Adrenal gland (tissue), 12 donors: ENCODE measurements around the gene RMI2. TPM values are rescaled to one million over a fixed set of nuclear protein-coding genes. Genes with fewer than 3 reads are reported as not detected.
"Not testable (repeated sequence)": the region's sequence is repeated elsewhere in the genome, so short reads cannot be mapped to it uniquely, and the experiment has no call there.

Experiments
- DNase-seq, 7 donors: peaks; one replicate each; pipeline ENCODE4 v3.0.0-alpha.2; 2019 to 2020
- H3K27ac ChIP-seq, 5 donors: fragments of 200-600 bp; sonication (generic) in 4 of 5; 1 replicate in 3 of 5; 2 replicates in 2 of 5; pipeline versions ENCODE4 v1.5.1 to v1.8.0; 2016 to 2020; ENCODE audit warnings: mild to moderate bottlenecking in 1 of 5
- H3K27me3 ChIP-seq: fragments of 200-600 bp; 2 replicates; pipeline ENCODE4 v1.8.0; 2021
- H3K36me3 ChIP-seq, 2 donors: fragments of 200-600 bp; replicated peaks in 1 of 2; 1 replicate in 1 of 2; 2 replicates in 1 of 2; pipeline versions ENCODE4 v1.5.1 to v1.8.0; 2018 to 2022
- H3K4me1 ChIP-seq, 2 donors: fragments of 200-600 bp; replicated peaks in 1 of 2; 1 replicate in 1 of 2; 2 replicates in 1 of 2; pipeline versions ENCODE4 v1.5.1 to v1.8.0; 2018 to 2021
- H3K4me3 ChIP-seq, 4 donors: fragments of 200-600 bp; sonication (generic) in 3 of 4; one replicate each; pipeline ENCODE4 v1.5.1; 2016 to 2018
- H3K9me3 ChIP-seq, 3 donors: fragments of 200-600 bp; sonication (generic) in 1 of 3; replicated peaks in 1 of 3; 1 replicate in 2 of 3; 2 replicates in 1 of 3; pipeline versions ENCODE4 v1.5.1 to v1.8.0; 2016 to 2021
- CTCF ChIP-seq, 6 experiments: fragments of 450-650 bp in 4 of 6; fragments of 200-600 bp in 2 of 6; sonication (generic) in 1 of 6; IDR thresholded peaks; 1 replicate in 5 of 6; 2 replicates in 1 of 6; pipeline versions ENCODE4 v1.5.1 to v1.8.0; 2016 to 2021; ENCODE audit warnings: antibody characterized with exemption in 6 of 6, mild to moderate bottlenecking in 2 of 6, moderate library complexity in 1 of 6
- POLR2A ChIP-seq, 2 donors: fragments of 450-650 bp; IDR thresholded peaks; one replicate each; pipeline ENCODE4 v1.6.1; 2017; ENCODE audit warnings: antibody characterized with exemption in 2 of 2, mild to moderate bottlenecking in 2 of 2, moderate library complexity in 1 of 2
- WGBS, 4 donors: extraction: QIAGEN DNeasy Blood & Tissue Kit in 2 of 4; methylation state at CpG; one replicate each; pipeline versions ENCODE4 v1.1.5 to v1.1.7; 2013 to 2017; 5-methylcytosine and 5-hydroxymethylcytosine counted together
- intact Hi-C, 2 donors: fragments of 100-400 bp; cut with DNase I; formaldehyde crosslinking; loops; one replicate each; pipeline versions ENCODE4 v1.14.1 to v1.15.0; 2022 to 2023
- polyA plus RNA-seq, 3 donors: library from polyadenylated mRNA; stranded (reverse); fragments of 200-250 nt in 2 of 3; fragments of 350-450 nt in 1 of 3; fragmentation: Illumina TruSeq in 1 of 3; extraction: RNeasy Lipid Tissue Mini Kit (QIAGEN cat#74804) in 1 of 3; gene quantifications; one replicate each; pipeline ENCODE4 v1.2.3, GENCODE V29; 2013 to 2014
- total RNA-seq, 9 donors: library from RNA; depleted of rRNA in 4 of 9; stranded (reverse); fragments of >200 nt in 4 of 9; fragments of 120-200 nt in 1 of 9; fragmentation: NEBNext Ultra II Directional in 1 of 9; extraction: Animal tissue kit (Norgen Biotek cat#: 25700) in 1 of 9; gene quantifications; one replicate each; pipeline versions ENCODE4 v1.1.0 to v1.2.4, GENCODE V29; 2013 to 2023
- donor health status: healthy with polysubstance abuse.
- donor health status: Bipolar disorder and iron deficiency.
- donor health status: DM: yes; HTN: yes; CAD: no.
- donor health status: DM: no; HTN: no; CAD: no.
- donor health status: DM: no; HTN: no; CAD: no.
- donor health status: DM: yes; HTN: yes; CAD: no.

RMI2 gene
- total and polyA plus RNA-seq, 12 donors: 0.56 to 21.1 (median 1.2) TPM; not detected in 2

- intact Hi-C loops: no loop called here
- H3K36me3 ChIP-seq: no peaks in the 10 kb centered on the region
- peak overlapping the region; percentile 34 to 91 (median 78) for H3K27ac ChIP-seq
- H3K4me1 ChIP-seq: peaks cover 18 to 24% of the 10 kb centered on the region in 2 donors
- DNase-seq: no peak
- no peaks in the 10 kb centered on the region for H3K9me3 ChIP-seq
- H3K27me3 ChIP-seq: no peaks in the 10 kb centered on the region
- 53 to 68% (median 62%) methylated on average over 7 of the region's 7 CpGs for WGBS, 4 donors
- TF ChIP-seq CTCF (IDR thresholded peaks at IDR 0.05) (no peak), POLR2A (IDR thresholded peaks at IDR 0.05) (no peak)
- H3K4me3 ChIP-seq: no peak overlapping the region
Observed at GRCh38 chr16:11363927-11364258, 18.6 kb downstream of the RMI2 start.

- Histone ChIP-seq H3K27me3 (no peaks in the 10 kb centered on the region), H3K4me1 (peaks cover 24% of the 10 kb centered on the region in 2 donors), H3K9me3 (no peaks in the 10 kb centered on the region), H3K4me3 (no peak overlapping the region), H3K27ac (no peak overlapping the region), H3K36me3 (no peaks in the 10 kb centered on the region)
- WGBS, 4 donors: 87 to 94% (median 90%) methylated on average over 5 of the region's 5 CpGs
- no peak for TF ChIP-seq CTCF (IDR thresholded peaks at IDR 0.05)
- intact Hi-C loops: no loop called here
- no peak for DNase-seq
Observed at GRCh38 chr16:11367483-11367906, 22.2 kb downstream of the RMI2 start.

- DNase-seq: peak; percentile 66 to 90 (median 85)
- 37 to 63% (median 41%) methylated on average over 7 of the region's 7 CpGs for WGBS, 4 donors
- TF ChIP-seq CTCF (IDR thresholded peaks at IDR 0.05): no peak
- peak in 1 of 2 donors; percentile 19 for TF ChIP-seq POLR2A (IDR thresholded peaks at IDR 0.05)
Observed at GRCh38 chr16:11370084-11370931, 25.0 kb downstream of the RMI2 start.

GRCh38 chr16:11370932-11371279 lies 25.6 kb downstream of the RMI2 start:
- intact Hi-C loops, H3K4me1 ChIP-seq, H3K4me3 ChIP-seq, H3K36me3 ChIP-seq, H3K27me3 ChIP-seq, H3K9me3 ChIP-seq: not testable (repeated sequence)
- H3K27ac ChIP-seq: peak overlapping the region in 4 of 5 donors; percentile 40 to 79 (median 62)
- DNase-seq: peak in 1 of 7 donors; percentile 46
- WGBS, 4 donors: 56 to 62% (median 61%) methylated on average over 13 of the region's 13 CpGs

More at GRCh38 chr16:11370084-11370931, 25.0 kb downstream of the RMI2 start:
- no peaks in the 10 kb centered on the region for H3K9me3 ChIP-seq
- no peak overlapping the region for H3K4me3 ChIP-seq
- intact Hi-C loops: no loop called here
- H3K27ac ChIP-seq: peak overlapping the region in 4 of 5 donors; percentile 32 to 79 (median 62)
- H3K36me3 ChIP-seq: no peaks in the 10 kb centered on the region
- H3K4me1 ChIP-seq: peaks cover 0 to 6% of the 10 kb centered on the region in 2 donors
- no peaks in the 10 kb centered on the region for H3K27me3 ChIP-seq
